Measurements from ENCODE around the gene SH3BGRL2. TPM values are rescaled to one million over a fixed set of nuclear protein-coding genes. Genes with fewer than 3 reads are reported as not detected.

The SH3BGRL2 gene
- total RNA-seq, 4 donors from 2014 or later: 54.7 to 177 (median 128) TPM

DNA sequence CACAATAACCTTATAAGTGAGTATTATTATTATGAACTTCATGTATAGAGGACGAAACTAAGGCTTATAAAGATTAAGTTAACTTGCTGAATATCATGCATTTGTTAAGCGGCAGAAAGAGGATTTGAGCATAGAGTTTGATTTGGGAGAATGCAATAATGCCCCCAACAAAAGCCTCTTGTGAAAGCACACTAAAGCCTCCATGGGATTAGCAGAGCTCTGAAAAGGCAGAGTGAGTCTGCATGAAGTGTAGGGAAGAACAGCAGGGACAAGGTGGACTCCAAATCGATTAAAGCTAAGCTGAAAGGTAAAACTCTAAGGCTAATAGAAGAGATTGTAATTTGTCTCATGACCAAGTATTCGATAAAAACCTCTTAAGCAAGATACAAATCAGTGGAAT lies 100.3 kb downstream of the SH3BGRL2 start:
- WGBS, 2 donors (ENCODE audit: low coverage in 1 of 2): 87 to 94% methylated on average over 4 of the region's 4 CpGs
- Histone ChIP-seq H3K4me3 (no peak overlapping the region), H3K27ac (no peak overlapping the region), H3K36me3 (no peaks in the 10 kb centered on the region), H3K4me1 (no peaks in the 10 kb centered on the region), H3K27me3 (no peaks in the 10 kb centered on the region), H3K9me3 (no peaks in the 10 kb centered on the region)
- TF ChIP-seq EP300 (IDR thresholded peaks at IDR 0.05; ENCODE audit: low read depth) (no peak), POLR2A (IDR thresholded peaks at IDR 0.05) (no peak), POLR2AphosphoS5 (IDR thresholded peaks at IDR 0.05) (no peak)
- TF ChIP-seq, protein P1, sequence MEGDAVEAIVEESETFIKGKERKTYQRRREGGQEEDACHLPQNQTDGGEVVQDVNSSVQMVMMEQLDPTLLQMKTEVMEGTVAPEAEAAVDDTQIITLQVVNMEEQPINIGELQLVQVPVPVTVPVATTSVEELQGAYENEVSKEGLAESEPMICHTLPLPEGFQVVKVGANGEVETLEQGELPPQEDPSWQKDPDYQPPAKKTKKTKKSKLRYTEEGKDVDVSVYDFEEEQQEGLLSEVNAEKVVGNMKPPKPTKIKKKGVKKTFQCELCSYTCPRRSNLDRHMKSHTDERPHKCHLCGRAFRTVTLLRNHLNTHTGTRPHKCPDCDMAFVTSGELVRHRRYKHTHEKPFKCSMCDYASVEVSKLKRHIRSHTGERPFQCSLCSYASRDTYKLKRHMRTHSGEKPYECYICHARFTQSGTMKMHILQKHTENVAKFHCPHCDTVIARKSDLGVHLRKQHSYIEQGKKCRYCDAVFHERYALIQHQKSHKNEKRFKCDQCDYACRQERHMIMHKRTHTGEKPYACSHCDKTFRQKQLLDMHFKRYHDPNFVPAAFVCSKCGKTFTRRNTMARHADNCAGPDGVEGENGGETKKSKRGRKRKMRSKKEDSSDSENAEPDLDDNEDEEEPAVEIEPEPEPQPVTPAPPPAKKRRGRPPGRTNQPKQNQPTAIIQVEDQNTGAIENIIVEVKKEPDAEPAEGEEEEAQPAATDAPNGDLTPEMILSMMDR (IDR thresholded peaks at IDR 0.05): no peak
- no peak for DNase-seq
- in situ Hi-C loops (cut with MboI; ENCODE audit: low pct_ligation_motif_present in 1 of 4, low pct_unique_long_range_greater_than_20kb in 1 of 4, low sequenced_read_pairs in 3 of 4): no loop called here
- intact Hi-C loops (cut with DNase I; ENCODE audit: low total_unique reads): no loop called here

DNA sequence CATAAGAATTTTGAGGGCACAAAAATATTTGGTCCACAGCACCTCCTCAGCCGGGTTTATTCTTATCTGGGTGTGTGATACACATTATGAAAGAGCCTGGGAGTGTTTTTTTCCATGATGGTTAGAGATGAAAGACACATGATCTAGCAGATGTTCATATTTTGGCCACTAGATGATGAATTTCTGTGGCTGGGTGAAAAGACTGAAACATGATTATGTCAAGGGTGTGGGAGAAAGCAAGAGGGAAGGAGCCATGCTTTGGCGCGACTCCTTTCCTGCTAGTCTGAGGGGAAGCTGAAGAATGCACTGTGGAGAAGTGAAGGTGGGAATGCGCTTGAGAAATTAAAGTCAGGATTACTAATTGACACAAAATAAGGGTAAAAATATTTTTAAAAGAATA lies 102.3 kb downstream of the SH3BGRL2 start:
- no peaks in the 10 kb centered on the region for H3K36me3 ChIP-seq
- H3K27ac ChIP-seq: no peak overlapping the region
- no peak for DNase-seq
- intact Hi-C loops (cut with DNase I; ENCODE audit: low total_unique reads): no loop called here
- H3K4me1 ChIP-seq: peaks cover 0 to 5% (median 2%) of the 10 kb centered on the region in 4 donors
- in situ Hi-C loops (cut with MboI; ENCODE audit: low pct_ligation_motif_present in 1 of 4, low pct_unique_long_range_greater_than_20kb in 1 of 4, low sequenced_read_pairs in 3 of 4): no loop called here
- no peak overlapping the region for H3K4me3 ChIP-seq
- TF ChIP-seq, protein P1 (IDR thresholded peaks at IDR 0.05): no peak
- TF ChIP-seq POLR2A (IDR thresholded peaks at IDR 0.05) (no peak), POLR2AphosphoS5 (IDR thresholded peaks at IDR 0.05) (no peak), EP300 (IDR thresholded peaks at IDR 0.05; ENCODE audit: low read depth) (no peak)
- H3K27me3 ChIP-seq: no peaks in the 10 kb centered on the region
- H3K9me3 ChIP-seq: no peaks in the 10 kb centered on the region
- WGBS, 2 donors (ENCODE audit: low coverage in 1 of 2): 85 to 88% methylated on average over 3 to 4 of the region's 4 CpGs

DNA sequence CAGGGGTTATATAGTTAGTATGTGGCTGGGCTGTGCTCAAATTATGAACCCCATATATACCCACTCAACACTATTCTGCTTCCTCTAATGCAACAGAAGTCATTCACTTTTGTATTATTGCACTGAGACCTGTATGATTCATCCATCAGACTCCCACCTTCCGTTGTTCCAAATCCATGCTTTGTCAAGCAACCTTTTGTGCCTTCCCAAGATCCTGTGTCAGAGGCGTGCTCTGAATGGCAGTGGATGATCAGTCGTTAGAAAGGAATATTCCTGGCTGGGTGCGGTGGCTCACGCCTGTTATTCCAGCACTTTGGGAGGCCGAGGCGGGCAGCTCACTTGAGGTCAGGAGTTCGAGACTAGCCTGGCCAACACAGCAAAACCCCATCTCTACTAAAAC lies 103.2 kb downstream of the SH3BGRL2 start:
- TF ChIP-seq POLR2AphosphoS5 (IDR thresholded peaks at IDR 0.05): no peak
- TF ChIP-seq POLR2A (IDR thresholded peaks at IDR 0.05): no peak
- TF ChIP-seq, protein P1 (IDR thresholded peaks at IDR 0.05): no peak
- TF ChIP-seq EP300 (IDR thresholded peaks at IDR 0.05; ENCODE audit: low read depth): no peak
- Histone ChIP-seq H3K36me3 (no peaks in the 10 kb centered on the region), H3K4me3 (no peak overlapping the region), H3K27ac (no peak overlapping the region), H3K4me1 (peaks cover 0 to 5% (median 2%) of the 10 kb centered on the region in 4 donors), H3K27me3 (no peaks in the 10 kb centered on the region), H3K9me3 (no peaks in the 10 kb centered on the region)
- in situ Hi-C loops (cut with MboI; ENCODE audit: low pct_ligation_motif_present in 1 of 4, low pct_unique_long_range_greater_than_20kb in 1 of 4, low sequenced_read_pairs in 3 of 4) (no loop called here), intact Hi-C loops (cut with DNase I; ENCODE audit: low total_unique reads) (no loop called here)
- WGBS, 2 donors (ENCODE audit: low coverage in 1 of 2): 94 to 100% methylated on average over 1 to 8 of the region's 8 CpGs
- no peak for DNase-seq

DNA sequence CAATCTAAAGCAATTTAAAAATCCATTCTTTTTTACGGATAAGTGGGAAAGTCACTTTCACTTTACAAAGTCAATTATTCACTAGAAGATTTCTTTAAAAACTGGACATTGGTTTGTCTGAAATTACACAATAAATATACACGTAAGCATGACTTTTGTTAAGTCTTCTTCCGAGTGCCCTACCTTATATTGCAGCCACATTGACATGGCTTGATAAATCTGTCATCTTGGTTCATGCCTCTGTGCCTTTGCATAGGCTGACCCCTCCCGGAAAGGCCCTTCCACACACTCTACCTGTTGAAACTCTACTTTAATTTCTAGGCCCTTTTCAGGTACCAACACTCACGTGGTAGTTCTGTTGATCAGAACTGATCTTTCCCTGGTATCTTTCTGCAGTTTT lies 104.1 kb downstream of the SH3BGRL2 start:
- DNase-seq: no peak
- no peak overlapping the region for H3K4me3 ChIP-seq
- 84 to 87% methylated on average over 4 to 5 of the region's 5 CpGs for WGBS, 2 donors (ENCODE audit: low coverage in 1 of 2)
- intact Hi-C loops (cut with DNase I; ENCODE audit: low total_unique reads) (no loop called here), in situ Hi-C loops (cut with MboI; ENCODE audit: low pct_ligation_motif_present in 1 of 4, low pct_unique_long_range_greater_than_20kb in 1 of 4, low sequenced_read_pairs in 3 of 4) (no loop called here)
- no peak for TF ChIP-seq EP300 (IDR thresholded peaks at IDR 0.05; ENCODE audit: low read depth)
- TF ChIP-seq, protein P1 (IDR thresholded peaks at IDR 0.05): no peak
- TF ChIP-seq POLR2A (IDR thresholded peaks at IDR 0.05): no peak
- TF ChIP-seq POLR2AphosphoS5 (IDR thresholded peaks at IDR 0.05): no peak
- no peak overlapping the region for H3K27ac ChIP-seq
- no peaks in the 10 kb centered on the region for H3K36me3 ChIP-seq
- H3K27me3 ChIP-seq: no peaks in the 10 kb centered on the region
- H3K4me1 ChIP-seq: peaks cover 0 to 5% (median 2%) of the 10 kb centered on the region in 4 donors
- no peaks in the 10 kb centered on the region for H3K9me3 ChIP-seq
